ENCODE measurements around the gene TRIM26.

The TRIM26 gene

GRCh38 chr6:30219244-30219643 lies 6.0 kb upstream of the TRIM26 start:
- ATAC-seq: peak; percentile 82
- TF ChIP-seq RARB (CRISPR knock-in tag; IDR thresholded peaks at IDR 0.05) (no peak), ZFP3 (CRISPR knock-in tag; IDR thresholded peaks at IDR 0.05) (no peak), ZFP30 (CRISPR knock-in tag; IDR thresholded peaks at IDR 0.05) (no peak), TCF4 (CRISPR knock-in tag; IDR thresholded peaks at IDR 0.05; ENCODE audit: borderline replicate concordance) (0 out of 2 replicates have a peak, but pooled peaks have one; percentile 24), ZNF565 (CRISPR knock-in tag; conservative IDR thresholded peaks at IDR 0.05; ENCODE audit: low read depth) (no peak)

DNA sequence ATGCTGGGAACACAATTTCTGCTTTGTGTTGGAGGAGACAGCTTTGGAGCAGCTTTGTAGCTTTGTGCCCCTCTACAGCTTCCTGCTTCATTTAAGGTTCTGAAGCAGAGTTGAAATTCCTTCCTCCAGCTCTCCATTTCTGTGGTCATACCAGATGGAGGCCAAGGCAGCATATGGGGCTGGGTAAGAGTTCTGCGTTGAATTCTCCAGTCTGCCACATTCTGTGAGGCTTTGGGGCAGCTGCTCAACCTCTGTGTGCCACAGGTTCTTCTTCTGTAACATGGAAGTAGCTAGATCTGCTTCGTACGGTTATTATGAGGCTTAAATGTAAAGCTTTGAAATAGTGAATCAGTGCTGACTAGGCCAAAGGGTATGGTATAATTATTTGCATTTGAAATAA lies 2.9 kb upstream of the TRIM26 start:
- no peak for TF ChIP-seq PPARA (CRISPR knock-in tag; IDR thresholded peaks at IDR 0.05; ENCODE audit: borderline replicate concordance)
- TF ChIP-seq CSRNP3 (CRISPR knock-in tag; IDR thresholded peaks at IDR 0.05): no peak
- TF ChIP-seq BACH2 (CRISPR knock-in tag; IDR thresholded peaks at IDR 0.05; ENCODE audit: borderline replicate concordance): no peak
- TF ChIP-seq ZFP3 (CRISPR knock-in tag; IDR thresholded peaks at IDR 0.05): no peak
- TF ChIP-seq ARNTL (CRISPR knock-in tag; IDR thresholded peaks at IDR 0.05; ENCODE audit: borderline replicate concordance, low read depth): no peak
- TF ChIP-seq TCF4 (CRISPR knock-in tag; IDR thresholded peaks at IDR 0.05; ENCODE audit: borderline replicate concordance): no peak
- no peak for TF ChIP-seq CREB5 (CRISPR knock-in tag; IDR thresholded peaks at IDR 0.05; ENCODE audit: low read depth)
- TF ChIP-seq, protein P1, sequence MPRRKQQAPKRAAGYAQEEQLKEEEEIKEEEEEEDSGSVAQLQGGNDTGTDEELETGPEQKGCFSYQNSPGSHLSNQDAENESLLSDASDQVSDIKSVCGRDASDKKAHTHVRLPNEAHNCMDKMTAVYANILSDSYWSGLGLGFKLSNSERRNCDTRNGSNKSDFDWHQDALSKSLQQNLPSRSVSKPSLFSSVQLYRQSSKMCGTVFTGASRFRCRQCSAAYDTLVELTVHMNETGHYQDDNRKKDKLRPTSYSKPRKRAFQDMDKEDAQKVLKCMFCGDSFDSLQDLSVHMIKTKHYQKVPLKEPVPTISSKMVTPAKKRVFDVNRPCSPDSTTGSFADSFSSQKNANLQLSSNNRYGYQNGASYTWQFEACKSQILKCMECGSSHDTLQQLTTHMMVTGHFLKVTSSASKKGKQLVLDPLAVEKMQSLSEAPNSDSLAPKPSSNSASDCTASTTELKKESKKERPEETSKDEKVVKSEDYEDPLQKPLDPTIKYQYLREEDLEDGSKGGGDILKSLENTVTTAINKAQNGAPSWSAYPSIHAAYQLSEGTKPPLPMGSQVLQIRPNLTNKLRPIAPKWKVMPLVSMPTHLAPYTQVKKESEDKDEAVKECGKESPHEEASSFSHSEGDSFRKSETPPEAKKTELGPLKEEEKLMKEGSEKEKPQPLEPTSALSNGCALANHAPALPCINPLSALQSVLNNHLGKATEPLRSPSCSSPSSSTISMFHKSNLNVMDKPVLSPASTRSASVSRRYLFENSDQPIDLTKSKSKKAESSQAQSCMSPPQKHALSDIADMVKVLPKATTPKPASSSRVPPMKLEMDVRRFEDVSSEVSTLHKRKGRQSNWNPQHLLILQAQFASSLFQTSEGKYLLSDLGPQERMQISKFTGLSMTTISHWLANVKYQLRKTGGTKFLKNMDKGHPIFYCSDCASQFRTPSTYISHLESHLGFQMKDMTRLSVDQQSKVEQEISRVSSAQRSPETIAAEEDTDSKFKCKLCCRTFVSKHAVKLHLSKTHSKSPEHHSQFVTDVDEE (CRISPR knock-in tag; IDR thresholded peaks at IDR 0.05): no peak
- TF ChIP-seq POU6F1 (CRISPR knock-in tag; IDR thresholded peaks at IDR 0.05; ENCODE audit: borderline replicate concordance, low read depth): no peak
- TF ChIP-seq ZNF565 (CRISPR knock-in tag; conservative IDR thresholded peaks at IDR 0.05; ENCODE audit: low read depth): no peak
- TF ChIP-seq ISL1 (CRISPR knock-in tag; IDR thresholded peaks at IDR 0.05): no peak
- TF ChIP-seq ZC3H10 (CRISPR knock-in tag; IDR thresholded peaks at IDR 0.05): no peak
- no peak for TF ChIP-seq ZNF70 (CRISPR knock-in tag; IDR thresholded peaks at IDR 0.05)
- no peak for TF ChIP-seq RARB (CRISPR knock-in tag; IDR thresholded peaks at IDR 0.05)
- TF ChIP-seq SNAI2 (CRISPR knock-in tag; IDR thresholded peaks at IDR 0.05): no peak
- no peak for TF ChIP-seq ZNF8 (CRISPR knock-in tag; IDR thresholded peaks at IDR 0.05)
- no peak for TF ChIP-seq CSDC2 (CRISPR knock-in tag; IDR thresholded peaks at IDR 0.05)
- no peak for TF ChIP-seq OSR1 (CRISPR knock-in tag; IDR thresholded peaks at IDR 0.05)
- TF ChIP-seq PATZ1 (CRISPR knock-in tag; IDR thresholded peaks at IDR 0.05; ENCODE audit: borderline replicate concordance): no peak
- no peak for TF ChIP-seq ZFP30 (CRISPR knock-in tag; IDR thresholded peaks at IDR 0.05)
- ATAC-seq: no peak

- TF ChIP-seq ZNF70 (CRISPR knock-in tag; IDR thresholded peaks at IDR 0.05) (no peak), POU6F1 (CRISPR knock-in tag; IDR thresholded peaks at IDR 0.05; ENCODE audit: borderline replicate concordance, low read depth) (no peak), RARB (CRISPR knock-in tag; IDR thresholded peaks at IDR 0.05) (no peak), TOX (CRISPR knock-in tag; IDR thresholded peaks at IDR 0.05; ENCODE audit: borderline replicate concordance) (no peak), OSR1 (CRISPR knock-in tag; IDR thresholded peaks at IDR 0.05) (no peak), ISL1 (CRISPR knock-in tag; IDR thresholded peaks at IDR 0.05) (no peak)
- no peak for ATAC-seq
These were observed 1.4 kb upstream of the TRIM26 start for GRCh38 chr6:30214657-30214982.
